ENCODE data around the gene ATXN1. TPM values are rescaled to one million over a fixed set of nuclear protein-coding genes. Genes with fewer than 3 reads are reported as not detected.

ATXN1 gene
- total RNA-seq, 1 donor, result 48.5 TPM

DNA sequence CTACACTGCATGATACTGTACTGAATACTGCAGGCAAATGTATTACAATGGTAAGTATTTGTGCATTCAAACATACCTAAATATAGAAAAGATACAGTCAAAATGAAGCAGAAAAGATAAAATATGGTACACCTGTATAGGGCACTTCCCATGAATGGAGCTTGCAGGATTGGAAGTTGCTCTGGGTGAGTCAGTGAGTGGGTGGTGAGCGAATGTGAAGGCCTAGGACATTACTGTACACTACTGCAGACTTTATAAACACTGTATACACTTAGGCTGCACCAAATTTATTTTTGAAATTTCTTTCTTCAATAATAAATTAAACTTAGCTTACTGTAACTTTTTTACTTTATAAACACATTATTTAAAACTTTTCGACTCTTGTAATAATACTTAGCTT, 213.1 kb downstream of the ATXN1 start:
- H3K4me2 ChIP-seq (ENCODE audit: insufficient read depth, low read length), result no peak overlapping the region
- no peaks in the 10 kb centered on the region for H3K79me2 ChIP-seq (ENCODE audit: insufficient read depth, low read length)
- no peak overlapping the region for H3K4me3 ChIP-seq (ENCODE audit: insufficient read depth, low read length)
- H3K27me3 ChIP-seq (ENCODE audit: insufficient read depth, low read length), result no peaks in the 10 kb centered on the region
- no peak overlapping the region for H2AFZ ChIP-seq (ENCODE audit: low read length)
- no peak overlapping the region for H3K27ac ChIP-seq (ENCODE audit: low read depth, low read length)
- DNase-seq (ENCODE audit: insufficient read length, low spot score, missing footprints), result no peak
- peaks cover 6% of the 10 kb centered on the region for H3K4me1 ChIP-seq (ENCODE audit: insufficient read depth, low read length)
- peaks cover 7% of the 10 kb centered on the region for H4K20me1 ChIP-seq (ENCODE audit: insufficient read depth, low read length)
- no peaks in the 10 kb centered on the region for H3K36me3 ChIP-seq (ENCODE audit: insufficient read depth, low read length)
- TF ChIP-seq, protein P1, sequence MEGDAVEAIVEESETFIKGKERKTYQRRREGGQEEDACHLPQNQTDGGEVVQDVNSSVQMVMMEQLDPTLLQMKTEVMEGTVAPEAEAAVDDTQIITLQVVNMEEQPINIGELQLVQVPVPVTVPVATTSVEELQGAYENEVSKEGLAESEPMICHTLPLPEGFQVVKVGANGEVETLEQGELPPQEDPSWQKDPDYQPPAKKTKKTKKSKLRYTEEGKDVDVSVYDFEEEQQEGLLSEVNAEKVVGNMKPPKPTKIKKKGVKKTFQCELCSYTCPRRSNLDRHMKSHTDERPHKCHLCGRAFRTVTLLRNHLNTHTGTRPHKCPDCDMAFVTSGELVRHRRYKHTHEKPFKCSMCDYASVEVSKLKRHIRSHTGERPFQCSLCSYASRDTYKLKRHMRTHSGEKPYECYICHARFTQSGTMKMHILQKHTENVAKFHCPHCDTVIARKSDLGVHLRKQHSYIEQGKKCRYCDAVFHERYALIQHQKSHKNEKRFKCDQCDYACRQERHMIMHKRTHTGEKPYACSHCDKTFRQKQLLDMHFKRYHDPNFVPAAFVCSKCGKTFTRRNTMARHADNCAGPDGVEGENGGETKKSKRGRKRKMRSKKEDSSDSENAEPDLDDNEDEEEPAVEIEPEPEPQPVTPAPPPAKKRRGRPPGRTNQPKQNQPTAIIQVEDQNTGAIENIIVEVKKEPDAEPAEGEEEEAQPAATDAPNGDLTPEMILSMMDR (IDR thresholded peaks at IDR 0.05; ENCODE audit: extremely low read depth, low read depth, low read length), result no peak
- H3K9me3 ChIP-seq (ENCODE audit: low read depth, low read length), result no peaks in the 10 kb centered on the region

DNA sequence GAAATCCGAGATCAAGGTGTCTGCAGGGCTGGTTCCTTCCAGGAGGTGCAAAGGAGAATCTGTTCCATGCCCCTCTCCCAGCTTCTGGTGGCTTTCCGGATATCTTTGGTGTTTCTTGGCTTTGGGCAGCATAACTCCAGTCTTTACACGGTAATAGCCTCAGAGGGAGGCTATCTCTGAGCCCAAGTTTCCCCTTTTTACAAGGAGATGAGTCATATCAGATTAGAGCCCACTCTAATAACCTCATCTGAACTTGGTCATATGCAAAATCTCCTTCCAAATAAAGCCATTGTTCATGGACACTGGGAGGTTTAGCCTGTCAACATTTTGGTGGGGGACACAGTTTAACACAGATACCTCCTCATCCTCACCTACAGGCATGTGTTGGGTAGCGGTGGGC, 213.7 kb downstream of the ATXN1 start:
- Histone ChIP-seq H3K9me3 (ENCODE audit: low read depth, low read length) (no peaks in the 10 kb centered on the region), H3K36me3 (ENCODE audit: insufficient read depth, low read length) (no peaks in the 10 kb centered on the region), H3K4me3 (ENCODE audit: insufficient read depth, low read length) (no peak overlapping the region), H3K27me3 (ENCODE audit: insufficient read depth, low read length) (no peaks in the 10 kb centered on the region), H4K20me1 (ENCODE audit: insufficient read depth, low read length) (peaks cover 7% of the 10 kb centered on the region), H3K79me2 (ENCODE audit: insufficient read depth, low read length) (no peaks in the 10 kb centered on the region), H3K4me1 (ENCODE audit: insufficient read depth, low read length) (peaks cover 6% of the 10 kb centered on the region), H3K4me2 (ENCODE audit: insufficient read depth, low read length) (no peak overlapping the region), H3K27ac (ENCODE audit: low read depth, low read length) (no peak overlapping the region), H2AFZ (ENCODE audit: low read length) (no peak overlapping the region)
- no peak for DNase-seq (ENCODE audit: insufficient read length, low spot score, missing footprints)
- TF ChIP-seq, protein P1 (IDR thresholded peaks at IDR 0.05; ENCODE audit: extremely low read depth, low read depth, low read length), result no peak

DNA sequence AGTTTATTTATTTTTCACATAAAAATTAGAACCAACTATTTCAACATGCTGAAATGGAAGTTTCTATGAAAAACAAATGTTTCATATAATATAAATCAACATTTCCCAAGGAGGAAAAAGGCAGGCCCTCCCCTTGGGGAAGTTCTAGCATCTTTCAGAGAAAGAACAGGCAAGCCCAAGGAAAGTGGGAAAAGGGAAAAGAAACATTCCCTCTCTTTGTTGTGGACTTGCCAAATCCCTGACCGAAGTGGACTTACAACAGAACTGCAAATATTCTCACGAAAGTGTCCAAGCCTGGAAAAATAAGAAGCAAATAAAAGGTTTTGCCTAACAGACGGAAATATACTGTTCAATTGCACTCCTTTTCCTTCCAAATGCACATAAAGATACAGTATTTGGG, 214.4 kb downstream of the ATXN1 start:
- H3K4me2 ChIP-seq (ENCODE audit: insufficient read depth, low read length), result no peak overlapping the region
- no peak for DNase-seq (ENCODE audit: insufficient read length, low spot score, missing footprints)
- no peak overlapping the region for H2AFZ ChIP-seq (ENCODE audit: low read length)
- no peaks in the 10 kb centered on the region for H3K9me3 ChIP-seq (ENCODE audit: low read depth, low read length)
- H3K4me3 ChIP-seq (ENCODE audit: insufficient read depth, low read length), result no peak overlapping the region
- H3K79me2 ChIP-seq (ENCODE audit: insufficient read depth, low read length), result no peaks in the 10 kb centered on the region
- H3K36me3 ChIP-seq (ENCODE audit: insufficient read depth, low read length), result no peaks in the 10 kb centered on the region
- H3K27ac ChIP-seq (ENCODE audit: low read depth, low read length), result no peak overlapping the region
- TF ChIP-seq, protein P1 (IDR thresholded peaks at IDR 0.05; ENCODE audit: extremely low read depth, low read depth, low read length), result no peak
- no peaks in the 10 kb centered on the region for H3K27me3 ChIP-seq (ENCODE audit: insufficient read depth, low read length)
- peaks cover 13% of the 10 kb centered on the region for H4K20me1 ChIP-seq (ENCODE audit: insufficient read depth, low read length)
- H3K4me1 ChIP-seq (ENCODE audit: insufficient read depth, low read length), result peaks cover 6% of the 10 kb centered on the region

DNA sequence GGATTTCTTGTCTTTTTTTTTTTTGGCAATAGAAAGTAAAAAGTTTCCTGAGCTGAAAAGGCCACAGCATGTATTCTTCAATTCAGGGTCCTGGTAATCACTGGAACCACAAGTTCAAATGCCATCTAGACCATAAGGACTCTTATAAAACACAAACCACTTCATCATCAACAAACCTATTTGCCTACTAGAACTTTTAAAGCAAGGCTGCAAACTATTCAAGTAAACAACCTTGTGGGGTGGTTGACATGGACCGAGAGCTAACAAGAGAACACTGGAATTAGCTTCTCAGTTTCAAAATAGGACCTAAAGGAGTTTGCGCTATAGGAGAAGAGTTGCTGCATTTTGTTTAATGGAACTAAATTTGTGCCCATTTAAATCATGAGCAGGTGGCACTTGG, 215.9 kb downstream of the ATXN1 start:
- peaks cover 6% of the 10 kb centered on the region for H3K4me1 ChIP-seq (ENCODE audit: insufficient read depth, low read length)

More for the DNA sequence above, 215.9 kb downstream of the ATXN1 start:
- Histone ChIP-seq H2AFZ (ENCODE audit: low read length) (no peak overlapping the region), H3K79me2 (ENCODE audit: insufficient read depth, low read length) (no peaks in the 10 kb centered on the region), H3K4me2 (ENCODE audit: insufficient read depth, low read length) (no peak overlapping the region), H3K27ac (ENCODE audit: low read depth, low read length) (no peak overlapping the region), H3K27me3 (ENCODE audit: insufficient read depth, low read length) (no peaks in the 10 kb centered on the region), H3K9me3 (ENCODE audit: low read depth, low read length) (no peaks in the 10 kb centered on the region), H3K4me3 (ENCODE audit: insufficient read depth, low read length) (no peak overlapping the region), H4K20me1 (ENCODE audit: insufficient read depth, low read length) (peaks cover 13% of the 10 kb centered on the region), H3K36me3 (ENCODE audit: insufficient read depth, low read length) (no peaks in the 10 kb centered on the region)
- peak; percentile 17 for DNase-seq (ENCODE audit: insufficient read length, low spot score, missing footprints)
- TF ChIP-seq, protein P1 (IDR thresholded peaks at IDR 0.05; ENCODE audit: extremely low read depth, low read depth, low read length), result no peak
